Endodermal cell (in vitro differentiated cells): ENCODE measurements around the gene NPBWR2. TPM values are rescaled to one million over a fixed set of nuclear protein-coding genes. Genes with fewer than 3 reads are reported as not detected.

Source experiments
- DNase-seq: peaks from one replicate; pipeline ENCODE4 v3.0.0-alpha.2; 2017
- H3K27ac ChIP-seq: 2 replicates; pipeline ENCODE4 v1.5.1; 2013; ENCODE audit warnings: mild to moderate bottlenecking, low read depth, low read length, moderate library complexity
- H3K27me3 ChIP-seq: 2 replicates; pipeline ENCODE4 v1.6.1; 2013; ENCODE audit warnings: mild to moderate bottlenecking, low read length, moderate library complexity; ENCODE audit not compliant: insufficient read depth, control insufficient read depth, poor library complexity, severe bottlenecking
- H3K36me3 ChIP-seq: 2 replicates; pipeline ENCODE4 v1.7.0; 2013; ENCODE audit warnings: mild to moderate bottlenecking, low read length, moderate library complexity; ENCODE audit not compliant: control insufficient read depth, insufficient read depth
- H3K4me1 ChIP-seq: one replicate; pipeline ENCODE4 v1.7.0; 2013; ENCODE audit warnings: low read length; ENCODE audit not compliant: control insufficient read depth, insufficient read depth
- H3K4me3 ChIP-seq: 2 replicates; pipeline ENCODE4 v1.5.1; 2013; ENCODE audit warnings: mild to moderate bottlenecking, low read length, moderate library complexity
- H3K9ac ChIP-seq: 2 replicates; pipeline ENCODE4 v1.6.1; 2013; ENCODE audit warnings: mild to moderate bottlenecking, low read length, moderate library complexity; ENCODE audit not compliant: poor library complexity, severe bottlenecking; ENCODE audit errors: extremely low read depth
- H3K9me3 ChIP-seq: 2 replicates; pipeline ENCODE4 v1.6.1; 2013; ENCODE audit warnings: mild to moderate bottlenecking, low read length, moderate library complexity; ENCODE audit not compliant: control insufficient read depth
- H3K27ac Mint-ChIP-seq: 2 replicates; pipeline ENCODE4 v1.8.0; 2020; ENCODE audit warnings: mixed read lengths
- H3K27me3 Mint-ChIP-seq: 2 replicates; pipeline ENCODE4 v1.8.0; 2021; ENCODE audit warnings: mild to moderate bottlenecking, mixed read lengths; ENCODE audit not compliant: insufficient read depth
- H3K36me3 Mint-ChIP-seq: 2 replicates; pipeline ENCODE4 v1.8.0; 2020; ENCODE audit warnings: low read depth, mixed read lengths
- H3K4me1 Mint-ChIP-seq: 2 replicates; pipeline ENCODE4 v1.8.0; 2020; ENCODE audit warnings: mixed read lengths
- H3K4me3 Mint-ChIP-seq: 2 replicates; pipeline ENCODE4 v1.8.0; 2020; ENCODE audit warnings: mild to moderate bottlenecking, moderate library complexity, mixed read lengths
- H3K9me3 Mint-ChIP-seq: 2 replicates; pipeline ENCODE4 v1.8.0; 2020; ENCODE audit warnings: mild to moderate bottlenecking, mixed read lengths
- WGBS, 2 experiments: methylation state at CpG; one replicate each; pipeline versions ENCODE4 v1.1.5 to v1.1.7; 2013; ENCODE audit warnings: missing lambda C conversion rate in 2 of 2, mixed read lengths in 1 of 2; ENCODE audit not compliant: insufficient coverage in 1 of 2, insufficient read length in 1 of 2; 5-methylcytosine and 5-hydroxymethylcytosine counted together
- total RNA-seq, 2 donors: library from RNA; stranded (reverse); fragmentation: NEBNext Ultra II Directional in 1 of 2; extraction: Animal tissue kit (Norgen Biotek cat#: 25700) in 1 of 2; gene quantifications; 2 replicates in 1 of 2; 3 replicates in 1 of 2; pipeline ENCODE4 v1.2.1, GENCODE V29; 2021
- TF ChIP-seq, protein P1 (sequence below): fragments of 200-600 bp; sonication (generic); conservative IDR thresholded peaks from 2 replicates; pipeline ENCODE4 v1.5.0; 2021; ENCODE audit warnings: antibody characterized with exemption, mild to moderate bottlenecking

Gene NPBWR2
- total RNA-seq, 2 donors from 2014 or later: not detected

DNA sequence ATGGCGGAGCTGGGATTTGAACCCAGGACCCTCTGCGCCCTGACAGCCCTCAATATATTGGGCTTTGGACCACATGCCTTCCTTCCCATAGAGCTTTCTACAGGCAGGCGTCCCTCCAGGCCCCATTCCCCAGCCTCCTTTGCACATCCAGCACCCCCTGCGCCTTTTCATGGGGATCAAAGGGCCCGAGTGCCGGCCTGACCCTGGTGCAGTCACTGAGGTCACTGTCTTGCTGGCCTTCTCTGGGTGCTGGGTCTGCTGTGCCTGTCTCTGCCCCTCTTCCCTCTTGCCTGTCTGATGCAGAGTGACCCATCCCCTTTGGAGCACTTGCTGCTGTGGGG, 25.8 kb downstream of the NPBWR2 start:
- H3K4me1 ChIP-seq: no peaks in the 10 kb centered on the region
- no peaks in the 10 kb centered on the region for H3K9me3 ChIP-seq
- Mint-ChIP-seq H3K27ac (no peak overlapping the region), H3K4me1 (peaks cover 19% of the 10 kb centered on the region), H3K36me3 (no peaks in the 10 kb centered on the region), H3K27me3 (peaks cover 46% of the 10 kb centered on the region), H3K9me3 (no peaks in the 10 kb centered on the region), H3K4me3 (no peak overlapping the region)
- no peak for DNase-seq
- H3K27ac ChIP-seq: no peak overlapping the region
- peaks cover 39% of the 10 kb centered on the region for H3K27me3 ChIP-seq
- TF ChIP-seq, protein P1, sequence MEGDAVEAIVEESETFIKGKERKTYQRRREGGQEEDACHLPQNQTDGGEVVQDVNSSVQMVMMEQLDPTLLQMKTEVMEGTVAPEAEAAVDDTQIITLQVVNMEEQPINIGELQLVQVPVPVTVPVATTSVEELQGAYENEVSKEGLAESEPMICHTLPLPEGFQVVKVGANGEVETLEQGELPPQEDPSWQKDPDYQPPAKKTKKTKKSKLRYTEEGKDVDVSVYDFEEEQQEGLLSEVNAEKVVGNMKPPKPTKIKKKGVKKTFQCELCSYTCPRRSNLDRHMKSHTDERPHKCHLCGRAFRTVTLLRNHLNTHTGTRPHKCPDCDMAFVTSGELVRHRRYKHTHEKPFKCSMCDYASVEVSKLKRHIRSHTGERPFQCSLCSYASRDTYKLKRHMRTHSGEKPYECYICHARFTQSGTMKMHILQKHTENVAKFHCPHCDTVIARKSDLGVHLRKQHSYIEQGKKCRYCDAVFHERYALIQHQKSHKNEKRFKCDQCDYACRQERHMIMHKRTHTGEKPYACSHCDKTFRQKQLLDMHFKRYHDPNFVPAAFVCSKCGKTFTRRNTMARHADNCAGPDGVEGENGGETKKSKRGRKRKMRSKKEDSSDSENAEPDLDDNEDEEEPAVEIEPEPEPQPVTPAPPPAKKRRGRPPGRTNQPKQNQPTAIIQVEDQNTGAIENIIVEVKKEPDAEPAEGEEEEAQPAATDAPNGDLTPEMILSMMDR: no peak
- no peaks in the 10 kb centered on the region for H3K36me3 ChIP-seq
- H3K4me3 ChIP-seq: no peak overlapping the region
- H3K9ac ChIP-seq: no peak overlapping the region
- WGBS, 2 experiments: 89 to 92% methylated on average over 6 of the region's 6 CpGs

- Histone ChIP-seq H3K4me1 (no peaks in the 10 kb centered on the region), H3K27me3 (peaks cover 33% of the 10 kb centered on the region), H3K27ac (no peak overlapping the region), H3K9me3 (no peaks in the 10 kb centered on the region), H3K9ac (no peak overlapping the region), H3K36me3 (no peaks in the 10 kb centered on the region), H3K4me3 (peak overlapping the region; percentile 79)
- TF ChIP-seq, protein P1: no peak
- 93 to 98% methylated on average over 7 to 17 of the region's 17 CpGs for WGBS, 2 experiments
- Mint-ChIP-seq H3K27me3 (peaks cover 41% of the 10 kb centered on the region), H3K36me3 (no peaks in the 10 kb centered on the region), H3K4me1 (peaks cover 19% of the 10 kb centered on the region), H3K4me3 (peak overlapping the region; percentile 75), H3K27ac (no peak overlapping the region), H3K9me3 (no peaks in the 10 kb centered on the region)
- no peak for DNase-seq
Observed at GRCh38 chr20:64080813-64081623, 26.3 kb downstream of the NPBWR2 start.

DNA sequence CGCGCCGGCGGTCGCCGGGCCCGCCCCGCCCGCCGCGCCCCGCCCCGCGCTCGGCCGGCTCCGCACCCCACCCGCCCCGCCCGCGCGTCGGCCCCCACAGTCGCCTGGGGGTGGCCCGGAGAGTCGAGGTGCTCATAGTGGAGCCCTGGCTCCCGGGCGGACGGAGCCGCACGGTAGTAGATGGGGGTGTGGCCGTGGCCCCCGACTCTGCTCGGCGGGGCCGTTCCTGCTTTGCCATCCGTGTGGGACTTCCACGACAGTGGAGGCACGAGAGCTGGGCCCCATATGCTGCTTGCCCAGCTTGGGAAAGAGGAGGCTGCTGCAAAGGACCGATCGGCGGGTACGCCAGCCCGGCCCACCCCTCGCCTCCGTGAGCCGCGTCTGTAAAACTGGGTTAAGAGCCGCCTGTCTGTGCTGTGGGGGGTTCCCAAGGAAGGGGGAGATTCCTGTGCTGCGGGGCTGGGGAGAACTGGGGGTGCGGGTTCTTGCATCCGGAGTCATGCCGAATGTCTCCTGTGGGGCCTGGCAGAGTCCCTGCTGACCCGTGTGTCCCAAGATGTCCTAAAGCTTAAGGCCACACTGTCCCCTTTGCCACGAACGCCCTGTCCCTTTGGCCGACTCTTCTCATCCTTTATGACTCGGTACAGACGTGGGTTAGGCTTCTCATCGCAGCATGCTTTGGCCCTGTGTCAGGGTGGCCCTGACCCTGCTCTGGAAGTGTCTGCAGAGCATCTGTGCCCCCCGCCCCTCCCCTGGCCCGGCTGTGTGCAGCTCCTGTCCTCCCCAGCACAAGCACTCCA, 27.2 kb downstream of the NPBWR2 start, which contains the start of gene OPRL1:
Gene OPRL1, plus strand, starts transcription at position 70 of the 800 bp plus-strand sequence. CDS start 12,639 bp downstream, outside the sequence.
- Mint-ChIP-seq H3K36me3 (no peaks in the 10 kb centered on the region), H3K4me3 (peak within 1 kb of the TSS; percentile 75), H3K4me1 (peaks cover 19% of the 10 kb centered on the region), H3K27me3 (peaks cover 33% of the 10 kb centered on the region), H3K9me3 (no peaks in the 10 kb centered on the region), H3K27ac (no peak within 1 kb of the TSS)
- Histone ChIP-seq H3K36me3 (no peaks in the 10 kb centered on the region), H3K27me3 (peaks cover 25% of the 10 kb centered on the region), H3K4me1 (no peaks in the 10 kb centered on the region), H3K9me3 (no peaks in the 10 kb centered on the region), H3K27ac (no peak within 1 kb of the TSS), H3K4me3 (peak within 1 kb of the TSS; percentile 84), H3K9ac (peak within 1 kb of the TSS; percentile 71)
- WGBS, 2 experiments: 14 to 17% methylated on average over 30 to 62 of the region's 62 CpGs
- TF ChIP-seq, protein P1: no peak
- DNase-seq: no peak
